Neural crest cell (in vitro differentiated cells): ENCODE data around the gene WWOX. TPM values are rescaled to one million over a fixed set of nuclear protein-coding genes. Genes with fewer than 3 reads are reported as not detected.
A peak's percentile ranks its signal among the peaks of the same experiment; 100 is the strongest.
"Not testable (repeated sequence)": the region's sequence is repeated elsewhere in the genome, so short reads cannot be mapped to it uniquely, and the experiment has no call there.

Source experiments
- DNase-seq: peaks from one replicate; pipeline ENCODE4 v3.0.0; 2021; ENCODE audit warnings: low read depth, mixed read lengths, low spot score
- H3K27ac Mint-ChIP-seq: one replicate; pipeline ENCODE4 v1.8.0; 2021; ENCODE audit warnings: mild to moderate bottlenecking, mixed read lengths; ENCODE audit not compliant: unreplicated experiment
- H3K27me3 Mint-ChIP-seq: 2 replicates; pipeline ENCODE4 v1.8.0; 2021; ENCODE audit warnings: low read depth, mild to moderate bottlenecking, mixed read lengths
- H3K36me3 Mint-ChIP-seq: 2 replicates; pipeline ENCODE4 v1.8.0; 2021; ENCODE audit warnings: low read depth, mild to moderate bottlenecking, mixed read lengths
- H3K4me1 Mint-ChIP-seq: 2 replicates; pipeline ENCODE4 v1.8.0; 2021; ENCODE audit warnings: mixed read lengths
- H3K4me3 Mint-ChIP-seq: one replicate; pipeline ENCODE4 v1.8.0; 2021; ENCODE audit warnings: mild to moderate bottlenecking, mixed read lengths
- H3K9me3 Mint-ChIP-seq: 2 replicates; pipeline ENCODE4 v1.8.0; 2021; ENCODE audit warnings: mixed read lengths
- long read RNA-seq: library from polyadenylated mRNA; unstranded; transcript quantifications from one replicate; pipeline ENCODE4 v2.0.0, GENCODE V29; 2020
- total RNA-seq: library from RNA; stranded (reverse); gene quantifications from 2 replicates; pipeline ENCODE4 v1.2.1, GENCODE V29; 2021
- TF ChIP-seq, protein P1 (sequence below): fragments of 200-600 bp; sonication (generic); conservative IDR thresholded peaks from 2 replicates; pipeline ENCODE4 v1.5.0; 2021; ENCODE audit warnings: antibody characterized with exemption, mild to moderate bottlenecking

Gene WWOX
- total RNA-seq: 30.5 and 33.6 TPM in 2 replicates
- long read RNA-seq, transcript WWOX-207 (5 exons, 654 nt): major isoform, 5 of 14 reads
- long read RNA-seq, partial matches to known transcripts: 2 of 14 reads
- long read RNA-seq, other reads (novel, unspliced or antisense): 7 of 14 reads

DNA sequence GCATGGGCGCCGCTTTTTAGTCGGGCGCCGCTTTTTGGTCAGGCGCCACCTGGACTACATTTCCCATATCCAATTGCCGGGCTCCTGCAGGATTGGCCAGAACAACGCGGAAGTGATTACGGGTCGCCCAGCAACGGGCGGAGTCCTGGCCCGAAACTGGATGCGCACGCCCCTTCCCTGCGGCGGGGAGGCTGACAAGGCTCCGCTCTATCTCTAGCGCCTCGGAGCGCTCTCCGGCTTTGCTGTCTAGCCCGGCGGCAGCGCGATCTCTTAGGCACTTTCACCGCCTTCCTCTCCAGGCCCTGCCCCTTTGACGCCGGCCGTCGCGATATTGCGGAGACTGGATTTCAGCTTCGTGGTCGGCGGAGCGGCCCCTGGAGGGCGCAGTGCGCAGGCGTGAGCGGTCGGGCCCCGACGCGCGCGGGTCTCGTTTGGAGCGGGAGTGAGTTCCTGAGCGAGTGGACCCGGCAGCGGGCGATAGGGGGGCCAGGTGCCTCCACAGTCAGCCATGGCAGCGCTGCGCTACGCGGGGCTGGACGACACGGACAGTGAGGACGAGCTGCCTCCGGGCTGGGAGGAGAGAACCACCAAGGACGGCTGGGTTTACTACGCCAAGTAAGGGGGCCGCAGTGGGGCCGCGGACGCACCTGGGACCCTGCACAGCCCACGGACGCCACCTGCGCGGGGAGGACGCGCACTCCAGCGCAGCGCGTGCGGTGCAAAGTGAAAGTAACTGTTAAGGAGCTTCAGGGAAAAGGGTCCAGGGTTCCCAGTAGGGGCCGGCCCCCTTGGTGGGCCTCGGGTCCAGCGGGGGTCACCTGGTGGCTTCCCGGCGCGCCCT is at the start of gene WWOX:
WWOX (plus strand) TSS at position 384 of the 841 bp plus-strand sequence.
- Mint-ChIP-seq H3K36me3 (no peaks in the 10 kb centered on the region), H3K4me1 (peaks cover 30% of the 10 kb centered on the region), H3K9me3 (peaks cover 2% of the 10 kb centered on the region), H3K4me3 (peak within 1 kb of the TSS; percentile 92), H3K27ac (peak within 1 kb of the TSS; percentile 86), H3K27me3 (peaks cover 5% of the 10 kb centered on the region)
- peak; percentile 90 for DNase-seq
- TF ChIP-seq, protein P1, sequence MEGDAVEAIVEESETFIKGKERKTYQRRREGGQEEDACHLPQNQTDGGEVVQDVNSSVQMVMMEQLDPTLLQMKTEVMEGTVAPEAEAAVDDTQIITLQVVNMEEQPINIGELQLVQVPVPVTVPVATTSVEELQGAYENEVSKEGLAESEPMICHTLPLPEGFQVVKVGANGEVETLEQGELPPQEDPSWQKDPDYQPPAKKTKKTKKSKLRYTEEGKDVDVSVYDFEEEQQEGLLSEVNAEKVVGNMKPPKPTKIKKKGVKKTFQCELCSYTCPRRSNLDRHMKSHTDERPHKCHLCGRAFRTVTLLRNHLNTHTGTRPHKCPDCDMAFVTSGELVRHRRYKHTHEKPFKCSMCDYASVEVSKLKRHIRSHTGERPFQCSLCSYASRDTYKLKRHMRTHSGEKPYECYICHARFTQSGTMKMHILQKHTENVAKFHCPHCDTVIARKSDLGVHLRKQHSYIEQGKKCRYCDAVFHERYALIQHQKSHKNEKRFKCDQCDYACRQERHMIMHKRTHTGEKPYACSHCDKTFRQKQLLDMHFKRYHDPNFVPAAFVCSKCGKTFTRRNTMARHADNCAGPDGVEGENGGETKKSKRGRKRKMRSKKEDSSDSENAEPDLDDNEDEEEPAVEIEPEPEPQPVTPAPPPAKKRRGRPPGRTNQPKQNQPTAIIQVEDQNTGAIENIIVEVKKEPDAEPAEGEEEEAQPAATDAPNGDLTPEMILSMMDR: peak; percentile 97

- H3K27ac Mint-ChIP-seq: no peak overlapping the region
Measured at GRCh38 chr16:78050734-78051400, 48.6 kb upstream of the WWOX start.

GRCh38 chr16:78057803-78058564 is 41.5 kb upstream of the WWOX start:
- no peak for DNase-seq
- TF ChIP-seq, protein P1: no peak
- H3K27me3 Mint-ChIP-seq: peaks cover 49% of the 10 kb centered on the region
- no peaks in the 10 kb centered on the region for H3K4me1 Mint-ChIP-seq
- no peak overlapping the region for H3K27ac Mint-ChIP-seq
- no peaks in the 10 kb centered on the region for H3K36me3 Mint-ChIP-seq
- H3K9me3 Mint-ChIP-seq: peaks cover 2% of the 10 kb centered on the region
- no peak overlapping the region for H3K4me3 Mint-ChIP-seq

More at GRCh38 chr16:78050734-78051400, 48.6 kb upstream of the WWOX start:
- Mint-ChIP-seq H3K36me3 (no peaks in the 10 kb centered on the region), H3K27me3 (peaks cover 67% of the 10 kb centered on the region), H3K9me3 (no peaks in the 10 kb centered on the region), H3K4me1 (no peaks in the 10 kb centered on the region), H3K4me3 (no peak overlapping the region)
- TF ChIP-seq, protein P1: no peak
- DNase-seq: no peak

GRCh38 chr16:78059806-78060205 is 39.6 kb upstream of the WWOX start:
- not testable (repeated sequence) for H3K9me3 Mint-ChIP-seq, H3K4me3 Mint-ChIP-seq, H3K27ac Mint-ChIP-seq, DNase-seq, H3K4me1 Mint-ChIP-seq, H3K36me3 Mint-ChIP-seq
- H3K27me3 Mint-ChIP-seq: peaks cover 47% of the 10 kb centered on the region

DNA sequence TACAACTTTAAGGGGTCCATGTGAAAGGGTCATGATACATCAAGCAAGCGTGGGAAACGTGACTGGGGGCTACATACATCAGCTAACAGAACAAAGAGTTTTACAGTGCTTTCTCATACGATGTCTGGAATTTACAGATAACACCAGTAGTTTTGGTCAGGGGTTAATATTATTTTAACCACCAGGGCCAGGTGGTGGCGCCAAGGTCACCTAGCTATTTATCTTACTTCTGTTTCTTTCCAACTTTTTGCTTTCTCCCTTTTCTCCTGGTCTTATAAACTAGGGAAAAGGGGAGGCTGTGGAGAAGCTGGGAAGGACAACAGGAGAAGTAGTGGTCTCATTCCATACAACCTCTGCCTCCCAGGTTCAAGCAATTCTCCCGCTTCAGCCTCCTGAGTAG is 39.2 kb upstream of the WWOX start:
- Mint-ChIP-seq H3K27me3 (peaks cover 47% of the 10 kb centered on the region), H3K4me1 (no peaks in the 10 kb centered on the region), H3K4me3 (no peak overlapping the region), H3K9me3 (peaks cover 2% of the 10 kb centered on the region), H3K27ac (no peak overlapping the region), H3K36me3 (no peaks in the 10 kb centered on the region)
- TF ChIP-seq, protein P1: no peak
- DNase-seq: no peak
